HG03575 (cell line): ENCODE results near the gene MRPL38.
"Not testable (repeated sequence)": the region's sequence is repeated elsewhere in the genome, so short reads cannot be mapped to it uniquely, and the experiment has no call there.

Source experiments
- ATAC-seq: cut with Tn5 transposase; IDR thresholded peaks from one replicate; pipeline ENCODE4 v1.9.1; 2021; ENCODE audit not compliant: unreplicated experiment, insufficient number of reproducible peaks, low FRiP score; ENCODE audit errors: extremely low read depth

Gene MRPL38

DNA sequence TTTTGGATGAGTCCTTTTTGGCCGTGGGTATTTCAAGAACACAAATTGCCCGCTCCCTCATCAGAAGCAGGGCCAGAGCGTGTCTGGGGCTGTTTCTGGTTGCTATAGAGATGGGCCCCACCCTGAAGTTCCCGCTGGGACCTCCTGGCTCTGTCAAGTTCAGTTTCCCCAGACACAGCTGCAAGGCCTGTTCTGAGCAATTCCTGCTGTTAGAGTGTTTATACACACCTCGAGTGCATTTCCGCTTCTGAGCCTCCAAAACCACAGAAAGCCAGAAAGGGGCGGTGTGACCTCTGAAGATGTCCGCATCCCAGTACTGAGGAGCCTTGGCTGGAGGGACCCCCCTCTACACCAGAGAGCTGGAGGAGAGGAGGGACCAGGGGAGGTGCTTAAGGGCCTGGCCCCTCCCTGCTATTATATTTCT lies 40.2 kb downstream of the MRPL38 start:
- ATAC-seq, result no peak

DNA sequence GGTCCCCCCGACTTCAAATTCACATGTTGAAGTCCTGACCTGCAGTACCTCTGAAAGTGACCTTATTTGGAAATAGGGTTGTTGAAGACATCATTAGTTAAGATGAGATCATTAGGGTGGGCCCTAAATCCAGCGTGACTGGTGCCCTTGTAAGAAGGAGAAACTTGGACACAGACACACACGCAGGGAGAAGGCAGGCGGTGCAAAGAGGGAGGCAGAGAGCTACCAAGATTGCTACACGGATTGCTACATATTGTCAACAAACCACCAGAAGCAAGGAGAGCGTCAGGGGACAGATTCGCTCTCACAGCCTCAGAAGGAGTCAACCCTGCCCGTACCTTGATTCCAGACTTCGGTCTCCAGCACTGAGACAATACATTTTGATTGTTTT lies 42.8 kb downstream of the MRPL38 start:
- ATAC-seq, result no peak

DNA sequence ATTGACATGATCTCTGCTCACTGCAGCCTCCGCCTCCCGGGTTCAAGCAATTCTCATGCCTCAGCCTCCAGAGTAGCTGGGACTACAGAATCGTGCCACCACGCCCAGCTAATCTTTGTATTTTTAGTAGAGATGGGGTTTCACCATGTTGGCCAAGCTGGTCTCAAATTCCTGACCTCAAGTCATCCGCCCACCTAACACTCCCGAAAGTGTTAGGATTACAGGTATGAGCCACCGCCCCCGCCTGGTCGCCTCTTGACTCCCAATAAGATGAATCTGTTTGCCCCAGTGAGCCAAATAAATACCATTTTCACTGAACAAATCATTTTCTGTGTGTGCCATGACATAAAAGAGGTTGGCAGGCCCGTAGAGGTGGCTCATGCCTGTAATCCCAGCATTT lies 45.3 kb downstream of the MRPL38 start:
- not testable (repeated sequence) for ATAC-seq

DNA sequence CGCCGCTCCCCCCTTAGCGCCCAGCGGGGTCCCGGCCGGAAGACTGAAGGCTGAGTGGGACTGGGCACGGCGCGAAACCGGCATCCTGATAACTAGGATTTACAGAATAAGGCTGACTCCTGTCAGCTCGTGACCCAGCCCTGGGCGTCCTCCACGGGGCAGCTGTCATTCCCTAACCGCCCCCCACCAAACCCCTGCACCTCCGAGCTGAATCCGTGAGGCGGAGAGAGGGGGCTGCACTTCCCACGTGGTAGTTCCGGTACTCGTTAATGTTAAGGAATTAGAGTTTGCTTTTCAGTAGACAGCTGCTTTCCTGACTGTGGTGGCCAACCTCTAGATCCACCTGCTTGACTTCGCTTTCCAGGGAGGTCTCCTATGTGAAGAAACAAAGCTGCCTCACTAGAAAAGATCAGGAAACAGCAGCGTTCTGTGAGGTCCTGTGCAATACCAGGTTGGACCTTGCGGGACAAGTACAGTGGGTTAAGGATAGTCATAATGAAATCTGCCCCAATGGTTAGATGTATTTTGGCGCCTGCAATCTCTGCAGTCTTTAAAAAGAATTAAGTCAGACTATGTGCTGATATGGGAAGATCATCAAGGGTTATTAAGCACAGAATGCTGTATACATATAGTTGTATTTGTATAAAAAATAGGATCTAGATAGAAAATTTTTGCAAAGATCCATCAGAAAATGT lies 48.5 kb downstream of the MRPL38 start:
- no peak for ATAC-seq

DNA sequence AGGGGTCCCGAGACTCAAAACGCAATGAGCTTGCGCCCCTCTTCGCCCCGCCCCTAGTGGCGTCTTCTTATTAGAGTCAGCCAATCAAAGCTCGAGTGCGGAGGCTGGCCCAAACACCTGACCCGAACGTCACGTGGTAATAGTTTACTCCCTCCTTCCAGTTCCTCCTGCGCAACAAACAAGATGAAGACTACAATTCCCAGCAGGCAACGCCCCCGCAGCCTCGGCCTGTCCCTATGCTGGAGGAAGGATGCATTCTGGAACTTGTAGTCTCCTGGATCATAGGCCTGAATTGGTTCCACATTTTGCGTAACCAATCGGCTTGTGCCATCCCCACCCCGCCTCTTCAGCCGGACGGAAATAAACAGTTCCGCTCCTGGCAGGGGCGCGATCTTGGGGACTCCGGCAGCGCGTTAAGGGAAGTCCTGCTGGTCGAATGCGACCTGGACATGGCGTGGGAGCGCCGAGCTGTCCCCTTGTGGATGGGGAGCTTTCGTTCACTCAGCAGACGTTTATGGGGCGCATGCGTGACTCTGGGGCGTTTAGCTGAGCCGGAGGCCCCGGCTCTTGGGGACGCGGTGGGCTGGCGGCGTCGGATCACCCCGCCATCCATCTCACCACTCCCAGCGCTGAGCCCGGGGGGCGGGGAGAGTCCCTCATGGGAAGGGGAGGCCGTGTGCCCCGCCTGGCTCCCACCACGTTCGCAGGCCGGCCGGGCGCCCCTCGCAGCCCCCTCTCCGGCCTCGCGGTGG lies 49.2 kb downstream of the MRPL38 start, which contains the start of gene WBP2:
WBP2 (minus strand) TSS at position 26 of the 752 bp plus-strand sequence. CDS start 38 bp downstream, outside the sequence.
- peak; percentile 81 for ATAC-seq

DNA sequence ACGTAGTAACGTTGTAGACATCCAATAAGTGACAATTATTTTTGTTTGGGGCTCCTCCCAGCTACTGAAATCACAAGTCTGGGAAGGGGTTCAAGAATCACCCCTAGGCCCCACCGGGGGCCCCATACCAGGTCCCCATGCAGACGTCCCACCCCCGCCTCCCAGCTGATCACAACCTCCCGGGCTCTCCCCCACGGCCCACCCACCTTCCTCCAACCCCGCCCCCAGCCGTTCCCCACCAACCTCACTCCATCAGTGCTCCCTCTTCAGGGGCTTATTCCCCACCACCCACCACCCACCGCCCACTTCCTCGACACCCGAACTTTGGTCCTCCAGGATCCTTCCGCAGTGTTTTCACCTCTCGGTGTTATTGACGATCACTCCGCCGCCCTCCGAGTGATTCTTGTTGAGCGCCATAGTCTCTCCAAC lies 49.8 kb downstream of the MRPL38 start:
- no peak for ATAC-seq

DNA sequence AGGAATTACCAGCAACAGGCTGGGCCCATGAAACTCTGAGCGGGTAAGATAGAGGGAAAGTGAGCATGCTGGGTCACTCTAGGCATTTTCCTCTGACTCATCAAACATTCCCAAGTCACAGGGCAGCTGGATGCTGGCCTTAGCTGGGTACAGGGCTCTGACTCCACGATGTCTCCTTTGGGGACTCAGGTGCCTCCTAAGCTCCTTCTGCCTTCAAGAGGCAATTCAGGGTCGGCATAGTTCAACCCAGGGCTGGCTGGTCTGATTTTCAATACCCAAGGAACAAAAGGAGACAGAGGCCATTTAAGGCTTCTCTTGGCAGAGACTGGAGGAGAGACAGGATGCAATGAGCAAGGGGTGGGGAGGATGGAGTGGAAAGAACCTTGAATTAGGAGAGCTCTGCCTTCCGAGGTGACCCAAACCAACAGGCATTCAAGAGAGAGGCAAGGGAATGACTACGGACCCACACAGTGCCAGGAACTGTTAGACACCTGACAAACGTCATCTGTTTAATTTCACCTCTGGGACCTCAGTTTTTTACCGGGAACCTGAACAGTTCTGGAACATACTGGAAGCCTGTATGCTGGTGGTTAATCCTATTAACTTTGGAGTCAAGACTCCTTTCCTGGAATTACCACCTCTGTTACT lies 50.5 kb downstream of the MRPL38 start:
- no peak for ATAC-seq

DNA sequence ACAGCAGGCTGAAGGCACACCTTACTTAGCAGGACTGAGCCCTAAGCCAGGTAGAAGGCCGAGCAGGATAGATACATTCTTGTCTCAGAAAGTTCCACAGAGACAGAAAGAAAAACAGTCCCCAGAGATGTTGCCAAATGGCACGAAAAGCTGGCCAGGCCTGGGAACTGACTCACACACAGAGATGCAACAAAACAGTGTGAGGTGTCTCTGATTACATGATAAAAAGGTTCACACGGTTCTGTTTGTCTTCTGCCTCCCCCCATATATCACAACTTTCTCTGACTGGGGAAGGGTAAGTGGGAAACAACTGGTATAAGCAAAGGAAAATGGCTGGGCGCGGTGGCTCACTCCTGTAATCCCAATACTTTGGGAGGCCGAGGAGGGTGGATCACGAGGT lies 51.3 kb downstream of the MRPL38 start:
- no peak for ATAC-seq

DNA sequence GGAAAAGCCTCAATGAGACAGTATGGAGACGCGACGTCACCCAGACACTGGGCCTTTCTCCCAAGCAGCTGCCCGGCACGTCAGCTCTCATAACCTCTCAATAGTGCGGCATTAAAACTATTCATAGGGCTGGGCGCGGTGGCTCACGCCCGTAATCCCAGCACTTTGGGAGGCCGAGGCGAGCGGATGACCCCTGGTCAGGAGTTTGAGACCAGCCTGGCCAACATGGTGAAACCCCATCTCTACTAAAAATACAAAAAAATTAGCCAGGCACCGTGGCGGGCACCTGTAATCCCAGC lies 53.0 kb downstream of the MRPL38 start:
- ATAC-seq, result not testable (repeated sequence)

DNA sequence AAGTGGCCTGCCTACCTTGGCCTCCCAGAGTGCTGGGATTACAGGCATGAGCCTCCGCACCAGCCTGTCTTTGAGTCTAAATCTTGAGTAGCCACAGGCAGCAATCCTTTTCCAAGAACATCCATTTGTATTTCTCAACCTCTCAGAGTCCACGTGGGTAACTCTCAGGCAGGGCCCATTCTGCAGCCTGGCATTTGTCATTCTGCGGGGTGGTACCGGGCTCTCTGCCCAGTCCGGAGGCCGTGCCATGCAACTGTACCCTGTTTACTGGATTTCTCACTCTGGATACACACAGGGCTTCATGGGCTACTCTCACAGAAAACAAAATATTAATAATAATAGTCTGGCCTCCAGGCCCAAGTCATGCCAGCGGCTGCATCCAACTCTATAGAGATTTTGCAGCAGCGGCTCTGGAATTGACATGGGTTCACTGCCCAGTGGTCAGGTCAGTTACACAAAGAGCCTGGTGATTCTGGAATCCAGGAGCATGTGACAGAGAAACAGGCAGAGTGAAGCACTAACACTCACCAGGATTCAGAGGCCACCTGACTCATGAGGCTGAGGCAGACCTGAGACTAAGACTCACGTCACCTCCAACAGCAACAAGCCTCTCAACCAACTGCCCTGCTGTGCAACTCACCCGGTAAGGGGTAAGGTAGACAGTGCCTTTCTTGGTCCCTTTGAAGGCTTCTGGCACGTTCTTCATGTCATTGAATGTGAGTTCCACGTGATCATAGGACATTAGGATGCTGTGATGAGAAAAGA lies 53.6 kb downstream of the MRPL38 start:
- no peak for ATAC-seq

DNA sequence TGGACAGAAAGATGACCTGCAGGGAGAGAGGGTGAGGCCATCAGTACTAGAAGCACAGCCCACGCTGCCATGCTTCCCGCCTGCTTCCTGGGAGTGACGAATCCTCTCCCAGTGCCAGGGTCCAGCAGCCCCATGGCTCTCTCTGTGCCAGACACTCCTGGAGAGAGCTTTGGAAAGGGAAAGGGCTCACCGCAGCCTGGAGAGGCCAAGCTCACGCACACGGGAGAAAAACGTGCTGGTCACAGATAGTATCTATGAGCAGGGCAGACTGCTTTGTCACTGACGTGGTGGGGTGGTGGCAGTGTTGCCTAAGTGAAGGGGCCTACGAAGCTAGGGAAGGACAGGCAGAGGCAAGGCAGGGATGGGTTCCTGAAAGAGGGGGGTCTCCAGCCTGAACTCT lies 55.0 kb downstream of the MRPL38 start:
- no peak for ATAC-seq

DNA sequence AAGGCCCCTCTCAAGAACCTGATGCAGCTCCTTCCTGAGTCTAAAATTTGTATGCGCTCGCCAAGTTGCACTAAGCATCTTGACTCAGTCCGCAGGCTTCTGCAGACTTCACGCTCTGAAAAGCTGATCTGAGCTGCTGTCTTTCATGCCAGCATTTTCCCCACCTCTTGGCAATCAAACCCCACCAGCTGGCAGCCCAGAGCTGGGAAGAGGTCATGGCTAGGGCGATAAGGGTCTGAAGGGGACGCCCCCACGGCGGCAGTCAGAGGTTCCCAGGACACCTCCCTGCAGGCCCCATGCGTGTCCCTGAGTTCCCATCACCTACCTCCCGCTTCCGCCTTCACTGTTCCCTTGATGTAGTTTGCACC lies 55.4 kb downstream of the MRPL38 start:
- ATAC-seq, result no peak
